Measurements from ENCODE around the gene DPP8. TPM values are rescaled to one million over a fixed set of nuclear protein-coding genes. Genes with fewer than 3 reads are reported as not detected.

The DPP8 gene
- total and polyA plus RNA-seq, 10 of the 15 experiments (the other 5 are each of a cell fraction or from before 2014, with no cell fraction given) = 12.0 to 30.6 (median 24.3) TPM

DNA sequence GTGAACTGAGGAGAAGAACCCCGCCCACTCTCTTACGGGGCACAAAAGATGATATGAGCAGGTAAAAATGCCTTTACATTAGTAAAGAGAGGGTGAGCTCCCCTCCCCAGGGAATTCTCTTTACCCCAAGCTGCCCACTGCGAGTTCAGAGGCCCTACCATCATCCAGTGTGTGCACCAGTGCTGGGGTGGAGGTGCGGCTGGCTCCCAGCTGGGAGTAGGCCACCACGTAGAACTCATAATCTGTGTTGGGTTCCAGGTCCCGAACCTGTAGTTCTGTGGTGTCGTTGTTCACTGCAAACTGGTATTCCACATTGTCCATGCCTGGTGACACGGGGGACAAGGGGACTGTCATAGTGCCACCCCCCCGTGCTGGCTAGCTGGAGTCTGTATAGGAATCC, 122.6 kb downstream of the DPP8 start (continued):
- TF ChIP-seq CBX3 (IDR thresholded peaks at IDR 0.05; ENCODE audit: borderline replicate concordance, low read depth) = no peak
- no peak for TF ChIP-seq CHD1 (IDR thresholded peaks at IDR 0.05; ENCODE audit: low read depth, low read length)
- TF ChIP-seq, protein P1, sequence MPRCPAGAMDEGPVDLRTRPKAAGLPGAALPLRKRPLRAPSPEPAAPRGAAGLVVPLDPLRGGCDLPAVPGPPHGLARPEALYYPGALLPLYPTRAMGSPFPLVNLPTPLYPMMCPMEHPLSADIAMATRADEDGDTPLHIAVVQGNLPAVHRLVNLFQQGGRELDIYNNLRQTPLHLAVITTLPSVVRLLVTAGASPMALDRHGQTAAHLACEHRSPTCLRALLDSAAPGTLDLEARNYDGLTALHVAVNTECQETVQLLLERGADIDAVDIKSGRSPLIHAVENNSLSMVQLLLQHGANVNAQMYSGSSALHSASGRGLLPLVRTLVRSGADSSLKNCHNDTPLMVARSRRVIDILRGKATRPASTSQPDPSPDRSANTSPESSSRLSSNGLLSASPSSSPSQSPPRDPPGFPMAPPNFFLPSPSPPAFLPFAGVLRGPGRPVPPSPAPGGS (IDR thresholded peaks at IDR 0.05; ENCODE audit: borderline replicate concordance, insufficient read depth, low read depth, low read length, poor library complexity, severe bottlenecking) = no peak
- no peak for TF ChIP-seq ZNF217 (IDR thresholded peaks at IDR 0.05)
- TF ChIP-seq, protein P2, sequence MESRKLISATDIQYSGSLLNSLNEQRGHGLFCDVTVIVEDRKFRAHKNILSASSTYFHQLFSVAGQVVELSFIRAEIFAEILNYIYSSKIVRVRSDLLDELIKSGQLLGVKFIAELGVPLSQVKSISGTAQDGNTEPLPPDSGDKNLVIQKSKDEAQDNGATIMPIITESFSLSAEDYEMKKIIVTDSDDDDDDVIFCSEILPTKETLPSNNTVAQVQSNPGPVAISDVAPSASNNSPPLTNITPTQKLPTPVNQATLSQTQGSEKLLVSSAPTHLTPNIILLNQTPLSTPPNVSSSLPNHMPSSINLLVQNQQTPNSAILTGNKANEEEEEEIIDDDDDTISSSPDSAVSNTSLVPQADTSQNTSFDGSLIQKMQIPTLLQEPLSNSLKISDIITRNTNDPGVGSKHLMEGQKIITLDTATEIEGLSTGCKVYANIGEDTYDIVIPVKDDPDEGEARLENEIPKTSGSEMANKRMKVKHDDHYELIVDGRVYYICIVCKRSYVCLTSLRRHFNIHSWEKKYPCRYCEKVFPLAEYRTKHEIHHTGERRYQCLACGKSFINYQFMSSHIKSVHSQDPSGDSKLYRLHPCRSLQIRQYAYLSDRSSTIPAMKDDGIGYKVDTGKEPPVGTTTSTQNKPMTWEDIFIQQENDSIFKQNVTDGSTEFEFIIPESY (IDR thresholded peaks at IDR 0.05) = no peak
- TF ChIP-seq TARDBP (IDR thresholded peaks at IDR 0.05; ENCODE audit: borderline replicate concordance) = no peak
- no peak for TF ChIP-seq EED (IDR thresholded peaks at IDR 0.05; ENCODE audit: low read depth)

DNA sequence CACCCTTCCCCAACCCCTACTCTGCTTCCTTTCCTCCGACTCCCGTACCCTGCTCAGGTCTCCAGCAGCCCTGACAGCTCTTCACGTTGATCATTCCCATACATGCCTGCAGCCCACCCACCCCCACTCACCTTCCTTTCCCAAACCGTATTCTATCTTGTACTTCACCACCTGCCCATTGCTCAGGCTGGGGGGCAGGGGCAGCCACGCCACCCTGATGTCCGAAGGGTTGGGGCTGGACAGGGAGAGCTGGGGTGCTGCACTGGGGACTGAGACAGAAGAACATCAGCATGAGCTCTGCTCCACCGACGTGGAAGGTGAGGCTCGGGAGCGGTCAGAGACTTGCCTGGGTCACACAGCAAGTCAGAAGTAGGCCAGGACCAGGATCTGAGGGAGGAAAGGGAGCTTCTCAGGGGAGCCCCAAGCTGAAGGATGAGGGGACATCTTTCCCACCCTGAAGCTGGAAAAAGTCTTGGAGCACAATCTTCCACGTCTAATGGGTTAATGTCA, 123.2 kb downstream of the DPP8 start:
- 35% methylated on average over 11 of the region's 11 CpGs for WGBS (ENCODE audit: insufficient coverage, insufficient replicate concordance, low lambda C conversion rate, missing lambda C conversion rate)

More for the DNA sequence above, 123.2 kb downstream of the DPP8 start:
- Histone ChIP-seq H3K36me3 (ENCODE audit: control insufficient read depth in 2 of 2, insufficient read depth in 2 of 2, low read length in 1 of 2) (no peaks in the 10 kb centered on the region), H3K79me2 (ENCODE audit: control insufficient read depth, insufficient read depth, low read length) (no peaks in the 10 kb centered on the region), H2AFZ (ENCODE audit: control insufficient read depth, low read depth, low read length) (no peak overlapping the region), H3K4me3 (no peak overlapping the region), H3K4me2 (ENCODE audit: control insufficient read depth, insufficient read depth) (no peak overlapping the region), H3K27me3 (replicated peaks in 1 of 2; ENCODE audit: control insufficient read depth in 2 of 2, insufficient read depth in 2 of 2, low read length in 1 of 2) (peaks cover 4 to 5% of the 10 kb centered on the region in 2 experiments), H4K20me1 (ENCODE audit: control insufficient read depth, insufficient read depth) (no peaks in the 10 kb centered on the region), H3K9ac (ENCODE audit: control insufficient read depth, insufficient read depth, low read length) (no peak overlapping the region), H3K27ac (ENCODE audit: control insufficient read depth, insufficient read depth) (no peak overlapping the region), H3K4me1 (ENCODE audit: control insufficient read depth, insufficient read depth, low read length) (no peaks in the 10 kb centered on the region), H3K9me3 (replicated peaks; ENCODE audit: control insufficient read depth, insufficient read depth, low read length) (no peaks in the 10 kb centered on the region)
- ChIA-PET RAD21 (ENCODE audit: unreplicated experiment) (no interaction called here), POLR2A (no interaction called here), CTCF (interaction anchor here (1.1 to 2.5 kb wide), 3 partner anchors 9 to 75 kb away, joined by 4 to 10 read pairs (median 9); no protein-coding TSS in a partner anchor), SMC1A (ENCODE audit: uncharacterized antibody, unreplicated experiment) (interaction anchor here (1.2 kb wide), 1 partner anchor 118 kb away, joined by 3 read pairs; no protein-coding TSS in a partner anchor)
- in situ Hi-C loops (cut with MboI) (no loop called here), intact Hi-C loops (cut with micrococcal nuclease; ENCODE audit: unreplicated experiment) (no loop called here)
- FAIRE-seq (no peak), DNase-seq (ENCODE audit: low read depth, low spot score) (no peak), ATAC-seq (no peak)
- no TSS peak for BruUV-seq (replicated peaks)
- no peak for TF ChIP-seq STAT3 (IDR thresholded peaks at IDR 0.05; ENCODE audit: low read depth, low read length)
- TF ChIP-seq IRF4 (IDR thresholded peaks at IDR 0.05; ENCODE audit: low read depth, low read length) = no peak
- TF ChIP-seq GABPA (IDR thresholded peaks at IDR 0.05; ENCODE audit: low read depth) = no peak
